Neural progenitor cell (in vitro differentiated cells): ENCODE results near the gene RTL9.

Experiments used
- EZH2 ChIP-seq: fragments of 200-600 bp; sonication (generic); IDR thresholded peaks from 2 replicates; pipeline ENCODE4 v1.6.1; 2017; ENCODE audit warnings: antibody characterized with exemption, mild to moderate bottlenecking, moderate library complexity
- EZH2phosphoT487 ChIP-seq: fragments of 200-600 bp; sonication (generic); IDR thresholded peaks from 2 replicates; pipeline ENCODE4 v1.6.1; 2017; ENCODE audit warnings: antibody characterized with exemption
- TF ChIP-seq, protein P1 (sequence below): fragments of 200-600 bp; sonication (generic); IDR thresholded peaks from 2 replicates; pipeline ENCODE4 v1.5.1; 2017; ENCODE audit warnings: antibody characterized with exemption, mild to moderate bottlenecking

DNA sequence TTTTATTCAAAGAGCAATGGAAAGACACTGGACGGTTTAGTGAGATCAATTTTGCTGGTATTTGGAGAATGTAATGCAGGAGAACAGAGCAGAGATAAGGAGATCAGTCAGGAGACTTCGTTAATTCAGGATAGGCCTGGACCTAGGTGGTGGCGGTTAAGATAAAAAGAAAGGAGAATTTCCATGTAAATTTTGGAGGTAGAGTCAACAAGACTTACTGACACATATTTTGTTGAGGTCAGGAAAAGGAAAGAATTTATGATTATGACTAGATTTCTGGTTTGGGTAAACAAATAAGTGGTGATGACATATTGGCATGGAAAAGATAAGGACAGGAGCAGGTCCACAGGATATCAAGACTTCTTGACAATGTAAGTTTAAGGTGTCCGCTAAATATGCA lies 31.9 kb upstream of the RTL9 start:
- TF ChIP-seq, protein P1, sequence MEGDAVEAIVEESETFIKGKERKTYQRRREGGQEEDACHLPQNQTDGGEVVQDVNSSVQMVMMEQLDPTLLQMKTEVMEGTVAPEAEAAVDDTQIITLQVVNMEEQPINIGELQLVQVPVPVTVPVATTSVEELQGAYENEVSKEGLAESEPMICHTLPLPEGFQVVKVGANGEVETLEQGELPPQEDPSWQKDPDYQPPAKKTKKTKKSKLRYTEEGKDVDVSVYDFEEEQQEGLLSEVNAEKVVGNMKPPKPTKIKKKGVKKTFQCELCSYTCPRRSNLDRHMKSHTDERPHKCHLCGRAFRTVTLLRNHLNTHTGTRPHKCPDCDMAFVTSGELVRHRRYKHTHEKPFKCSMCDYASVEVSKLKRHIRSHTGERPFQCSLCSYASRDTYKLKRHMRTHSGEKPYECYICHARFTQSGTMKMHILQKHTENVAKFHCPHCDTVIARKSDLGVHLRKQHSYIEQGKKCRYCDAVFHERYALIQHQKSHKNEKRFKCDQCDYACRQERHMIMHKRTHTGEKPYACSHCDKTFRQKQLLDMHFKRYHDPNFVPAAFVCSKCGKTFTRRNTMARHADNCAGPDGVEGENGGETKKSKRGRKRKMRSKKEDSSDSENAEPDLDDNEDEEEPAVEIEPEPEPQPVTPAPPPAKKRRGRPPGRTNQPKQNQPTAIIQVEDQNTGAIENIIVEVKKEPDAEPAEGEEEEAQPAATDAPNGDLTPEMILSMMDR = no peak
- TF ChIP-seq EZH2 (no peak), EZH2phosphoT487 (no peak)
